ENCODE results near the gene KIAA1958.

DNA sequence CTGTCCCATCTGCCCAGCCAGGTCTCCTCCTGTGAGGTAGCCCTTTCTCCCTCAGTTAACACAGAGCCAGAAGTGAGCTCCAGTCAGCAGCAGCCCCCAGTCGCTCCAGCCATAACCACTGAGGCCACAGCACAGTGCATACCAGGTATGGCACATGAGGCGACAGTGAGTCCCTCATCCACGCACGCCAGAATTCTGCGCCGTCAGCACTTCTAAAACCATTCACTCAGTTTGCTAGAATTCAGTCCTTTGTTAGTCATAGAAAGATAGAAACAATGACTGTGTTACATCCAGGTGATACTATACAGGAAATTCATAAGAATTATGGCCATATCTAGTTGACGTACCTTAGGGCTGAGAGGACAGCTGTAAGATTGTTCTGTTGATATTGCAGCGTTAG is 88.5 kb downstream of the KIAA1958 start:
- TF ChIP-seq RAD21 (IDR thresholded peaks at IDR 0.05; ENCODE audit: low read depth) (no peak), TAF1 (IDR thresholded peaks at IDR 0.05; ENCODE audit: low read depth) (no peak), EP300 (IDR thresholded peaks at IDR 0.05; ENCODE audit: borderline replicate concordance) (no peak), ZBTB7A (IDR thresholded peaks at IDR 0.05; ENCODE audit: low read depth) (no peak)

Measured in Ishikawa (cell line).